ENCODE data around the gene COBL.
"Not testable (repeated sequence)": the region's sequence is repeated elsewhere in the genome, so short reads cannot be mapped to it uniquely, and the experiment has no call there.

COBL gene

DNA sequence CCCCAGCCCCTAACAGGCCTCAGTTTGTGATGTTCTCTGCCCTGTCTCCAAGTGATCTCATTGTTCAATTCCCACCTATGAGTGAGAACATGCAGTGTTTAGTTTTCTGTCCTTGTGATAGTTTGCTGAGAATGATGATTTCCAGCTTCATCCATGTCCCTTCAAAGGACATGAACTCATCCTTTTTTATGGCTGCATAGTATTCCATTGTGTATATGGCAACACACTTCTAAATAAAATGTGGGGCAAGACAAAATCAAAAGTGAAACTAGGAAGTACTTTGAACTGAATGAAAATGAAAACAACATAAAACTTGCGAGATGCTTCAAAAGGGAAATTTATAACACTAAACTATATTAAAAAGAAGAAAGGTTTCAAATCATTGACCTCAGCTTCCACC lies 326.4 kb downstream of the COBL start:
- not testable (repeated sequence) for DNase-seq

DNA sequence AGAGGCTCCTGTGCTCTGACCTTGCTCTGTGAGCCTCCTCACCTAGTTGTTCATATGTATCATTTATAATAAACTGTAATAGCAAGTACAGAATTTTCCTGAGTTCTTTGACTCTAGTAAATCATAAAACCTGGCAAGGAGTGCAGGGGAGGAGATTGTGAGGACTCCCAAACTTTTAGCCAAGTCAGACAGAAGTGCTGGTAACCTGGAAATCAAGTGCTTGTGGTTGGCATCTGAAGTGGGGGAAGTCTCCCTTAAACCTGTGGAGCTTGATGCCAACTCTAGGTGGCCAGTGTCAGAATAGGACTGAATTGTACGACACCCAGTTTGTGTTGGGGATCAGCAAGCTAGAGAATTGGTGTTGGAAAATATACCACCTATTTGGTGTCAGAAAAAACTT lies 327.6 kb downstream of the COBL start:
- DNase-seq: no peak

DNA sequence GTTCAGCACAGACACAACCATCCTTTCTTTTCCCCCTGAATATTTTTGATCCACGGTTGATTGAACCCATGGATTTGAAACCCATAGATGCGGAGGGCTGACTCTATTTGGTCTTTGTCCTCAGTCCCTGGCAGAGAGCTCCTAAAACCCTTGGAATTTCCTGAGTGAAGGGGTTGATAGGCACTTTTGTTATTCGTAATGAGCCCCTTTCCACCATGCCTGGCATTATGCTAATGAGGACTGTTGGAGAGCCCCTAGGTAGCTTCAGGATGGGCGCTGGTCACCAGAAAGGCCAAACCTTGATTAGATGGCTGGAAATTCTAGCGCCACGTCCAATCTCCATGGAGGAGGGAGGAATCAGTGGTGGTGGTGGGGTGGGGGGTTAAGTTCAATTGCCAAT lies 328.1 kb downstream of the COBL start:
- DNase-seq: no peak

DNA sequence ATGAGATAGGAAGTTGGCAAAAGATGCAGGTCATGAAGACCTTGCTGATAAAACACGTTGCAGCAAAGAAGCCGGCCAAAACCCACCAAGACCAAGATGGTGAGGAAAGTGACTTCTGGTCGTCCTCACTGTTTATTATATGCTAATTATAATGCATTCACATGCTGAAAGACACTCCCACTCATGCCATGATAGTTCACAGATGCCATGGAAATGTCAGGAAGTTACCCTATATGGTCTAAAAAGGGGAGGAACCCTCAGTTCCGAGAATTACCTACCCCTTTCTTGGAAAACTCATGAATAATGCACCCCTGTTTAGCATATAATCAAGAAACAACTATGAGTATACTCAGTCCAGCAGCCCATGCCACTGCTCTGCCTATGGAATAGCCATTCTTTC lies 331.5 kb downstream of the COBL start:
- no peak for DNase-seq

DNA sequence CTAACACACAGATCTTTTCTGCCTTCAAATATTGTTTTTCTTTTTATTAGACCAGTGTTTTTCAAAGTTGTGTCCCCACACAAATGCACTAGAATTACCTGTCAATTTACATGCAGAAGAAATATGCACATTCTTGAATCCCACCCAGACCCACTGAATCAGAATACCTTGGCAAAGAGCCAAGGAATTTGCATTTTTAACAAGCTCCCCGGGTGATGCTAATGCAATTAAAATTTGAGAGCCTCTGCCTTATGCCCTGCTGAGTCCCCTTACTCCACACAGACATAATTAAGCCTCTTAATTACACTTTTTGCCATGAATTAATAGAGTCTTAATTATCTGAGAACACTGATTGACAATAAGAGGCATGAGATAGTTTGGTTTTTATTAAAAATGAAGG lies 332.8 kb downstream of the COBL start:
- DNase-seq: no peak

DNA sequence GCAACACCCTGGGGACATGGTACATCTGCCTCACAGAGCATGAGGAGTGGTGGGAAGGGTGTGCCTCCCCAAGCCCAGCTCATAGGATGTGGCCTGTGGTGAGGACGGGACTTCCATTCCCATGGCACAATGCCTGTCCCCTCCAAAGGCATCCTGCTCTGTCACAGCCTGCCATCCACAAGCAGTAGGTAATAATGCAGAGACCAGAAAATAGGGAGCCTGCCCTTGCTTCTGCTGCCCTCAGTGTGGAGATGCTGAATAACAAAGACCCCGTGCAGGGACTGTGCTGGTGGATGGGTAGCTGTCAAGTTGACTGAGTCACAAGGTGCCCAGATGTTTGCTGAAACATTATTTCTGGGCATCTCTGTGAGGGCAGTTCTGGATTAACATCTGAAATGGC lies 334.0 kb downstream of the COBL start:
- no peak for DNase-seq

DNA sequence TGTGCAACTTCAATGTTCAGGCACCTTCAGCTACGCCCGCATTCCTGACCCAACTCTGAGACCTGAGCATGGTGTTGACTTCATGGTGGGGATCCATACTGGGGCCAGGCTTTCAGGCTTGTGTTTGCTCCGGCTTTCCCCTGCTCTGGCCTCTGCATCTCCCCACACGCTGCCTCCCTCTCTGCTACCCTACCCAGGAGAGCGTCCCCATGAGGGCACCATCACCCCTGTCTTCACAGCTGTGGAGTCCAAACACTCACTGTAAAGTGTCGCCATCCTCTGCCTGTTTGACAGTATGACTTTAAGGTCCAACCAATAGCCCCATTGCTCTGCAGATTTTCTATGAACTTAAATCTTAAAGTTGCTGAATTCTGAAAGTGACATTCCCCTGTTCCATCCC lies 334.9 kb downstream of the COBL start:
- DNase-seq: no peak

DNA sequence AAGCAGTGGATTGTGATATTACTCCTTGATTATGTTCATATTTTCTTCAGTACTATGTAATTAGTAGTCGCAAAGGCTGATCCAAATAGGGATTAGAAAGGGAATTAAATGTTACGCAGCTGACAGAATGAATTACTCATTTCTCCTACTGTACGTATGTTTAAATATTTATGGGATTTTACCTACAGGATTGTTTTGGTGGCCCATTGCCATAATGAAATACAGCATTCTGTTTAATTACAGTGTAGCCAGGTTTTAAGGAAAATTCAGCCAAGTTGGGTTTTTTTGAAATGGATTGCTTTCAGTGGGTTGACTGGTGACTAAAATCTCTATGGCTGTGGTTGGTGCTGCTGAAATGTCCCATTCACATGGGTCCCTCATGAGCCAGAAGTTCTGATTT lies 336.2 kb downstream of the COBL start:
- DNase-seq: no peak

DNA sequence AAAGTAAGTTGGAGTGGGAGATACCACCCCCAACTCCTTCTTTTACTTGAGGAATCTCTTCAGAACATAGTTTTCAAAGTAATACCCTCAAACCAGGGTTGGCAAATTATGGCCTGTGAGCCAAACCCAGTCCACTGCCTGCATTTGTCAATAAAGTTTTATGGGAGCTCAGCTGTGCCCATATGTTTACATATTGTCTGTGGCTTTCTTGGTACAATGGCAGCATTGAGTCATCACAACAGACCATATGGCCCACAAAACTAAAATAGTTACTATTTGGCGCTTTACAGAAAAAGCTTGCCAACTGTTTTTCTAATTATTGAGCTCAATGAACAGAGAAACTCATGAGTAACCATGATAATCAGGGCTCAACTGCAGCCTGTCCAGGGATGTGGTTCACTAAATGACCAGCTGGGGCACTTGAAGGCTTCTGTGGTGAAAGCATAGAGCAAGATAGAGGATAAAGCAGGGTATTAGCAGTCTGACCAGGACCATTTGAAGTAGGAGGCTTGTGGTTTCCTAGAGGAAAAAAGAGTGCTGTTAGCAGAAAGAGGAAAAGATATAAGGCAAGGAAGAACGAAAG lies 337.9 kb downstream of the COBL start:
- DNase-seq: no peak

DNA sequence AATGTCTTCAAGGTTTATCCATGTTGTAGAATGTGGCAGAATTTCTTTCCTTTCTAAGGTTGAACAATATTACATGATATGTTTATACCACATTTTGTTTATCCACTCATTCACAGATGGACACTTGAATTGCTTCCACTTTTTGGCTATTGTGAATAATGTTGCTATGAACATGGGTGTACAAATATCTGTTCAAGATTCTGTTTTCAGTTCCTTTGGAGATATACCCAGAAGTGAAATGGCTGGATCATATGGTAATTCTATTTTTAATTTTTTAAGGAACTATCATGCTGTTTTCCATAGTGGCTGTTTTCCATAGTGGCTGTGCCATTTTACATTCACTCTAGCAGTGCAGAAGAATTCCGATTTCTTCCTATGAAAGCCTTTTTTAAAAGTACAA lies 339.2 kb downstream of the COBL start:
- DNase-seq: no peak

DNA sequence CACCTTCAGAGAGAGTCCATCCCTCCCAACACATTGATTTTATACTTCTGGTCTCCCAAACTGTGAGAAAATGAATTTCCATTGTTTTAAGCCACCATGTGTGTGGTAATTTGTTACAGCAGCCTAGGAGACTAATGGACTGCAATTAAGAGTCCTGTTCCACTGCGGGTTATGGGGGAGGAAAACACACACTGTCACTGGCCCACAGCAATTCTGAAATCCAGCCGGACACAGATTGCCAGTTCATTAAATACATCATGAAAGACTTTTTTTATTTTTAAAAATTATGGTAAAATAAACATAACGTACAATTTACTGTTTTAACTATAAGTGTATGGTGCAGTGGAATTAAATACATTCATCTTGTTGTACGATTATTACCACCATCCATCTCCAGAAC lies 340.5 kb downstream of the COBL start:
- no peak for DNase-seq

DNA sequence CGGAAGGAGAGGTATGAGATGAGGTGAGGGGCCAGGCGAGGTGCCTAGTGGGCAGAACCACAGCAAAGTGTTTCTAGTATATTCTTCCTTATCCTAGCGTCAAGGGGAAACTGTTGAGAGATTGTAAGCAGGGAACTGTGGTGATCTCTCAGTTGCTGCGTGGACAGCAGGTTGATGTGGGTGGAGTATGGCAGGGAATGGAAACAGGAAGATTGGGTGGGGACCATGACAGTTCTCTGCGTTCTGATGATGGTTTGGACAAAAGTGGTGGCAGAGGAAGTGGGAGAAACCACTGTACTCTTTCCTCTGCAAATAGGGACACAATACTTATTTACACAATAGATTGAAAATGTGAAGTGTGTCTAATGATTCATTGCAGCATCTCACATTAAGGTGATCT lies 342.4 kb downstream of the COBL start:
- no peak for DNase-seq

DNA sequence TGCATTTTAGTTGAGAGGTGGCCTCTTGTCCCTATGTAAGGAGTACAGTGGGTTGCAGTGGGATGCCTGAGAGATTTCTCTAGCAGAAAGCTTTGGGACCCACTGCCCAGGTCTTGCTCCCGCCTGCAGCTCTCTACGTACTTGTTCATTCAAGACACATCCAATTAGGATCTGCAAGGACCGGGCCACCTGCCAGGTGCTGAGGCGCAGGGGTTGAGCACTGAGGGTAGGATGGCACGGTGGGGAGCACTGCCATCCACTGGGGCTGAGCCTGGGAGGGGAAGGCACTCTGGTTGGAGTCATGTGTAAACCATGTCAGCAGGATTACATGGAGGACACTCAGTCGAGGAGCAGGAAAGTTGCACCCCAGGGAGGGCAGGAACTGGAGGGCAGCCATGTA lies 342.8 kb downstream of the COBL start:
- no peak for DNase-seq

DNA sequence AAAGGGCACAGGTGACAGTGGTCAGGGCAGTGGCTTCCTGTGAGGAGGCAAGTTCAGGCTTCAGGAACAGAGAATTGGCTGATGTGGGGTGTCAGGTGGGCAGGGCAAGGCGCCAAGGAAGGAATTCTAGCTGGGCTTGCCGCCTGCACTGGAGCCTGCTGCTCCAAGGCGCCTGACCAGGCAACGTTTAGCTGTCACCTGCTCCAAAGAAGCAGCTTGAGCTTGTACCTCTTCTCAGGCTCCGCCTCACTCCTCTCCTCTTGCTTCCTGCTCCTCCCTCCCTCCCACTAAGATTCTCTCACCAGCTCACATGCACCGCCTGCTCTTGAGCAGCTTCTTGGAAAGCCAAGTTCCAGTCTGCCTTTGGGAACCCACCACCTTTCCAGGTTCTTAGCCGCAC lies 346.5 kb downstream of the COBL start:
- peak in 1 of 14 donors; percentile 59 for DNase-seq

Measured in C1 segment of cervical spinal cord (tissue), 14 donors.